GM12878 (cell line): Measurements from ENCODE around the gene NAV2.

Experiments
- CTCF ChIP-seq, 3 experiments: IDR thresholded peaks in 2 of 3; conservative IDR thresholded peaks in 1 of 3; 2 replicates each; pipeline ENCODE4 v1.5.1; 2011; ENCODE audit warnings: low read depth in 3 of 3, low read length in 3 of 3, mild to moderate bottlenecking in 3 of 3, control low read depth in 2 of 3, moderate library complexity in 2 of 3, inconsistent platforms in 1 of 3, mixed read lengths in 1 of 3; ENCODE audit not compliant: control insufficient read depth in 2 of 3, insufficient read depth in 1 of 3; ENCODE audit errors: extremely low read depth in 1 of 3
- HDAC6 ChIP-seq: fragments of 200-600 bp; sonication (generic); IDR thresholded peaks from one replicate; pipeline ENCODE4 v1.8.0; 2017; ENCODE audit warnings: antibody characterized with exemption; ENCODE audit not compliant: unreplicated experiment
- SMC3 ChIP-seq: IDR thresholded peaks from 2 replicates; pipeline ENCODE4 v1.6.1; 2011; ENCODE audit warnings: low read length, improper control_type of control experiment, borderline replicate concordance
- SPI1 ChIP-seq: IDR thresholded peaks from 2 replicates; pipeline ENCODE4 v1.6.1; 2011; ENCODE audit warnings: low read depth, mild to moderate bottlenecking, low read length, moderate library complexity, borderline replicate concordance; ENCODE audit not compliant: insufficient read depth
- SREBF2 ChIP-seq: IDR thresholded peaks from 2 replicates; pipeline ENCODE4 v1.6.1; 2012; ENCODE audit warnings: mild to moderate bottlenecking, low read length
- SUZ12 ChIP-seq: fragments of 200-600 bp; sonication (generic); IDR thresholded peaks from one replicate; pipeline ENCODE4 v1.6.1; 2018; ENCODE audit warnings: antibody characterized with exemption, mild to moderate bottlenecking; ENCODE audit not compliant: unreplicated experiment
- TF ChIP-seq, protein P1 (sequence below): fragments of 450-650 bp; IDR thresholded peaks from 2 replicates; pipeline ENCODE4 v1.6.1; 2017; ENCODE audit warnings: mild to moderate bottlenecking, moderate library complexity
- TF ChIP-seq, protein P2 (sequence below): fragments of 450-650 bp; formaldehyde crosslinking; IDR thresholded peaks from 2 replicates; pipeline ENCODE4 v1.5.0; 2022; ENCODE audit warnings: mild to moderate bottlenecking, missing genetic modification characterization
- TF ChIP-seq, protein P3 (sequence below): IDR thresholded peaks from 2 replicates; pipeline ENCODE4 v1.6.1; 2011; ENCODE audit warnings: low read depth, low read length, improper control_type of control experiment, borderline replicate concordance

GRCh38 chr11:19698493-19699292, 13.9 kb upstream of the NAV2 start:
- TF ChIP-seq, protein P1, sequence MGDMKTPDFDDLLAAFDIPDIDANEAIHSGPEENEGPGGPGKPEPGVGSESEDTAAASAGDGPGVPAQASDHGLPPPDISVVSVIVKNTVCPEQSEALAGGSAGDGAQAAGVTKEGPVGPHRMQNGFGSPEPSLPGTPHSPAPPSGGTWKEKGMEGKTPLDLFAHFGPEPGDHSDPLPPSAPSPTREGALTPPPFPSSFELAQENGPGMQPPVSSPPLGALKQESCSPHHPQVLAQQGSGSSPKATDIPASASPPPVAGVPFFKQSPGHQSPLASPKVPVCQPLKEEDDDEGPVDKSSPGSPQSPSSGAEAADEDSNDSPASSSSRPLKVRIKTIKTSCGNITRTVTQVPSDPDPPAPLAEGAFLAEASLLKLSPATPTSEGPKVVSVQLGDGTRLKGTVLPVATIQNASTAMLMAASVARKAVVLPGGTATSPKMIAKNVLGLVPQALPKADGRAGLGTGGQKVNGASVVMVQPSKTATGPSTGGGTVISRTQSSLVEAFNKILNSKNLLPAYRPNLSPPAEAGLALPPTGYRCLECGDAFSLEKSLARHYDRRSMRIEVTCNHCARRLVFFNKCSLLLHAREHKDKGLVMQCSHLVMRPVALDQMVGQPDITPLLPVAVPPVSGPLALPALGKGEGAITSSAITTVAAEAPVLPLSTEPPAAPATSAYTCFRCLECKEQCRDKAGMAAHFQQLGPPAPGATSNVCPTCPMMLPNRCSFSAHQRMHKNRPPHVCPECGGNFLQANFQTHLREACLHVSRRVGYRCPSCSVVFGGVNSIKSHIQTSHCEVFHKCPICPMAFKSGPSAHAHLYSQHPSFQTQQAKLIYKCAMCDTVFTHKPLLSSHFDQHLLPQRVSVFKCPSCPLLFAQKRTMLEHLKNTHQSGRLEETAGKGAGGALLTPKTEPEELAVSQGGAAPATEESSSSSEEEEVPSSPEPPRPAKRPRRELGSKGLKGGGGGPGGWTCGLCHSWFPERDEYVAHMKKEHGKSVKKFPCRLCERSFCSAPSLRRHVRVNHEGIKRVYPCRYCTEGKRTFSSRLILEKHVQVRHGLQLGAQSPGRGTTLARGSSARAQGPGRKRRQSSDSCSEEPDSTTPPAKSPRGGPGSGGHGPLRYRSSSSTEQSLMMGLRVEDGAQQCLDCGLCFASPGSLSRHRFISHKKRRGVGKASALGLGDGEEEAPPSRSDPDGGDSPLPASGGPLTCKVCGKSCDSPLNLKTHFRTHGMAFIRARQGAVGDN = no peak
- TF ChIP-seq SUZ12 = no peak
- TF ChIP-seq, protein P2, sequence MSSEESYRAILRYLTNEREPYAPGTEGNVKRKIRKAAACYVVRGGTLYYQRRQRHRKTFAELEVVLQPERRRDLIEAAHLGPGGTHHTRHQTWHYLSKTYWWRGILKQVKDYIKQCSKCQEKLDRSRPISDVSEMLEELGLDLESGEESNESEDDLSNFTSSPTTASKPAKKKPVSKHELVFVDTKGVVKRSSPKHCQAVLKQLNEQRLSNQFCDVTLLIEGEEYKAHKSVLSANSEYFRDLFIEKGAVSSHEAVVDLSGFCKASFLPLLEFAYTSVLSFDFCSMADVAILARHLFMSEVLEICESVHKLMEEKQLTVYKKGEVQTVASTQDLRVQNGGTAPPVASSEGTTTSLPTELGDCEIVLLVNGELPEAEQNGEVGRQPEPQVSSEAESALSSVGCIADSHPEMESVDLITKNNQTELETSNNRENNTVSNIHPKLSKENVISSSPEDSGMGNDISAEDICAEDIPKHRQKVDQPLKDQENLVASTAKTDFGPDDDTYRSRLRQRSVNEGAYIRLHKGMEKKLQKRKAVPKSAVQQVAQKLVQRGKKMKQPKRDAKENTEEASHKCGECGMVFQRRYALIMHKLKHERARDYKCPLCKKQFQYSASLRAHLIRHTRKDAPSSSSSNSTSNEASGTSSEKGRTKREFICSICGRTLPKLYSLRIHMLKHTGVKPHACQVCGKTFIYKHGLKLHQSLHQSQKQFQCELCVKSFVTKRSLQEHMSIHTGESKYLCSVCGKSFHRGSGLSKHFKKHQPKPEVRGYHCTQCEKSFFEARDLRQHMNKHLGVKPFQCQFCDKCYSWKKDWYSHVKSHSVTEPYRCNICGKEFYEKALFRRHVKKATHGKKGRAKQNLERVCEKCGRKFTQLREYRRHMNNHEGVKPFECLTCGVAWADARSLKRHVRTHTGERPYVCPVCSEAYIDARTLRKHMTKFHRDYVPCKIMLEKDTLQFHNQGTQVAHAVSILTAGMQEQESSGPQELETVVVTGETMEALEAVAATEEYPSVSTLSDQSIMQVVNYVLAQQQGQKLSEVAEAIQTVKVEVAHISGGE (CRISPR knock-in tag) = no peak
- no peak for TF ChIP-seq CTCF (IDR thresholded peaks at IDR 0.05 in 2 of 3, conservative IDR thresholded peaks at IDR 0.05 in 1 of 3; ENCODE audit: control insufficient read depth in 2 of 3, extremely low read depth in 1 of 3, insufficient read depth in 1 of 3, low read depth in 3 of 3, low read length in 3 of 3)
- TF ChIP-seq, protein P3, sequence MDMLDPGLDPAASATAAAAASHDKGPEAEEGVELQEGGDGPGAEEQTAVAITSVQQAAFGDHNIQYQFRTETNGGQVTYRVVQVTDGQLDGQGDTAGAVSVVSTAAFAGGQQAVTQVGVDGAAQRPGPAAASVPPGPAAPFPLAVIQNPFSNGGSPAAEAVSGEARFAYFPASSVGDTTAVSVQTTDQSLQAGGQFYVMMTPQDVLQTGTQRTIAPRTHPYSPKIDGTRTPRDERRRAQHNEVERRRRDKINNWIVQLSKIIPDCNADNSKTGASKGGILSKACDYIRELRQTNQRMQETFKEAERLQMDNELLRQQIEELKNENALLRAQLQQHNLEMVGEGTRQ = no peak
- no peak for TF ChIP-seq SPI1
- no peak for TF ChIP-seq SREBF2
- TF ChIP-seq SMC3 = no peak
- no peak for TF ChIP-seq HDAC6
